PC-9 (cell line): ENCODE results near the gene GAP43.

Experiments
- EZH2 ChIP-seq: fragments of 200-600 bp; sonication (generic); IDR thresholded peaks from 2 replicates; pipeline ENCODE4 v1.8.0; 2017; ENCODE audit warnings: antibody characterized with exemption, low read depth
- TF ChIP-seq, protein P1 (sequence below): fragments of 200-600 bp; sonication (generic); conservative IDR thresholded peaks from 2 replicates; pipeline ENCODE4 v1.6.1; 2017; ENCODE audit warnings: mixed run types, antibody characterized with exemption, mild to moderate bottlenecking, moderate library complexity

DNA sequence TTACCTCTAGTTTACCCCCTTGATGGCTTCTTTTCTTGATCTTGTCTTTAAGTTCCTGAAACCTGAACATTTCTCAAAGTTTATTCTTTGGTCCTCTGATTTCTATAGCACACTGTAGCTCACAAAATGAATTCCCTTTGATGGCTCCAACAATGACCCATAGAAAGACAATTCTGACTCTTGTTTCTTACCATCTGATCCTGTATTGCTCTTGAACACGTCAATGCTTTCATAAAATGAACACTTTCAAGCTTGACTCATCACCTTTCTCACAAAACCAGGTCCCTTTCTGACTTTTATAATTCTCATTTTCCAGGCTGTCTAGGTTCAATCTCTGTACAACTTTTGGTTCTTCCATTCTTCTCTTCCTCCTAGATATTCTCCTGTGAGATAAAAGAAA is 5.7 kb upstream of the GAP43 start:
- no peak for TF ChIP-seq EZH2
- TF ChIP-seq, protein P1, sequence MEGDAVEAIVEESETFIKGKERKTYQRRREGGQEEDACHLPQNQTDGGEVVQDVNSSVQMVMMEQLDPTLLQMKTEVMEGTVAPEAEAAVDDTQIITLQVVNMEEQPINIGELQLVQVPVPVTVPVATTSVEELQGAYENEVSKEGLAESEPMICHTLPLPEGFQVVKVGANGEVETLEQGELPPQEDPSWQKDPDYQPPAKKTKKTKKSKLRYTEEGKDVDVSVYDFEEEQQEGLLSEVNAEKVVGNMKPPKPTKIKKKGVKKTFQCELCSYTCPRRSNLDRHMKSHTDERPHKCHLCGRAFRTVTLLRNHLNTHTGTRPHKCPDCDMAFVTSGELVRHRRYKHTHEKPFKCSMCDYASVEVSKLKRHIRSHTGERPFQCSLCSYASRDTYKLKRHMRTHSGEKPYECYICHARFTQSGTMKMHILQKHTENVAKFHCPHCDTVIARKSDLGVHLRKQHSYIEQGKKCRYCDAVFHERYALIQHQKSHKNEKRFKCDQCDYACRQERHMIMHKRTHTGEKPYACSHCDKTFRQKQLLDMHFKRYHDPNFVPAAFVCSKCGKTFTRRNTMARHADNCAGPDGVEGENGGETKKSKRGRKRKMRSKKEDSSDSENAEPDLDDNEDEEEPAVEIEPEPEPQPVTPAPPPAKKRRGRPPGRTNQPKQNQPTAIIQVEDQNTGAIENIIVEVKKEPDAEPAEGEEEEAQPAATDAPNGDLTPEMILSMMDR, result no peak
